Stomach (tissue), 9 donors: ENCODE data around the gene STRN3. TPM values are rescaled to one million over a fixed set of nuclear protein-coding genes. Genes with fewer than 3 reads are reported as not detected.
"Not testable (repeated sequence)": the region's sequence is repeated elsewhere in the genome, so short reads cannot be mapped to it uniquely, and the experiment has no call there.

Experiments used
- DNase-seq, 2 donors: peaks; one replicate each; pipeline versions ENCODE4 v3.0.0 to v3.0.0-alpha.2; 2013 to 2019
- H3K27ac ChIP-seq, 5 donors: fragments of 200-600 bp in 4 of 5; sonication (generic) in 4 of 5; one replicate each; pipeline ENCODE4 v1.5.1; 2013 to 2019; ENCODE audit warnings: mild to moderate bottlenecking in 1 of 5, moderate library complexity in 1 of 5
- H3K27me3 ChIP-seq, 3 donors: fragments of 200-600 bp; sonication (generic); one replicate each; pipeline ENCODE4 v1.5.1; 2017 to 2019; ENCODE audit warnings: mixed run types in 1 of 3
- H3K36me3 ChIP-seq, 4 donors: fragments of 200-600 bp; sonication (generic); 1 replicate in 3 of 4; 2 replicates in 1 of 4; pipeline ENCODE4 v1.5.1; 2016 to 2019
- H3K4me1 ChIP-seq, 4 donors: fragments of 200-600 bp; sonication (generic); one replicate each; pipeline ENCODE4 v1.5.1; 2016 to 2019
- H3K4me3 ChIP-seq, 4 donors: fragments of 200-600 bp; sonication (generic) in 3 of 4; one replicate each; pipeline ENCODE4 v1.5.1; 2016 to 2019; ENCODE audit warnings: mild to moderate bottlenecking in 1 of 4
- H3K9me3 ChIP-seq, 4 donors: fragments of 200-600 bp; sonication (generic); one replicate each; pipeline ENCODE4 v1.5.1; 2016 to 2019
- EP300 ChIP-seq: sonication (generic); formaldehyde crosslinking; IDR thresholded peaks from one replicate; pipeline ENCODE4 v1.6.1; 2017; ENCODE audit warnings: antibody characterized with exemption
- POLR2A ChIP-seq, 4 donors: fragments of 450-650 bp; IDR thresholded peaks; one replicate each; pipeline ENCODE4 v1.6.1; 2016; ENCODE audit warnings: antibody characterized with exemption in 4 of 4, control low read depth in 2 of 4, mild to moderate bottlenecking in 1 of 4, moderate library complexity in 1 of 4
- POLR2AphosphoS5 ChIP-seq, 3 donors: sonication (generic); formaldehyde crosslinking; IDR thresholded peaks; one replicate each; pipeline ENCODE4 v1.6.1; 2016; ENCODE audit warnings: antibody characterized with exemption in 3 of 3
- WGBS, 5 donors: extraction: QIAGEN DNeasy Blood & Tissue Kit in 3 of 5; methylation state at CpG; one replicate each; pipeline versions ENCODE4 v1.1.5 to v1.1.7; 2013 to 2018; 5-methylcytosine and 5-hydroxymethylcytosine counted together
- intact Hi-C: fragments of 100-400 bp; cut with DNase I; formaldehyde crosslinking; loops from one replicate; pipeline ENCODE4 v1.15.1; 2023; ENCODE audit warnings: low total_unique reads
- polyA plus RNA-seq, 3 donors: library from polyadenylated mRNA; stranded (reverse); fragments of 200-250 nt; gene quantifications; one replicate each; pipeline ENCODE4 v1.2.3, GENCODE V29; 2013
- total RNA-seq, 5 donors: library from RNA; depleted of rRNA; stranded (reverse); fragments of >200 nt; gene quantifications; one replicate each; pipeline versions ENCODE4 v1.1.0 to v1.2.3, GENCODE V29; 2014 to 2016
- TF ChIP-seq, protein P1 (sequence below), 7 experiments: fragments of 450-650 bp in 4 of 7; fragments of 200-600 bp in 3 of 7; sonication (generic) in 3 of 7; IDR thresholded peaks; one replicate each; pipeline ENCODE4 v1.5.1; 2016 to 2019; ENCODE audit warnings: antibody characterized with exemption in 7 of 7, control low read depth in 2 of 7, mild to moderate bottlenecking in 1 of 7
- donor health status: healthy with polysubstance abuse.
- donor health status: Bipolar disorder and iron deficiency.
- donor health status: healthy.

Gene STRN3
- total and polyA plus RNA-seq, 8 donors, result 8.1 to 91.8 (median 24.6) TPM

DNA sequence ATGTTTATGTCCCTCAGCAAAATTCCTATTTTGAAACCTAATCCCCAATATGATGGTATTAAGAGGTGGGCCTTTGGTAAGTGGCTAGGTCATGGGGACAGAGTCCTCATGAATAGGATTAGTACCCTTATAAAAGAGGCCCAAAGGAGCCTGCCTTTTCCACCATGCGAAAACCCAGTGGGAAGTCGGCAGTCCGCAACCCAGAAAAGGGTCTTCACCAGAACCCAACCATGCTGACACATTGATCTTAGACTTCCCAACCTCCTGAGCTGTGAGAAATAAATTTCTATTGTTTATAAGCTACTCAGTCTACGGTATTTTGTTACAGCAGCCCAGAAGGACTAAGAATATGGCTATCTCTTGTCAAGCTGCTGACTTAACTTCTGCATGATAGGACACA, 85.3 kb downstream of the STRN3 start:
- Histone ChIP-seq H3K27me3 (no peaks in the 10 kb centered on the region), H3K36me3 (peaks cover 14 to 40% (median 34%) of the 10 kb centered on the region in 4 donors), H3K9me3 (no peaks in the 10 kb centered on the region), H3K27ac (no peak overlapping the region), H3K4me1 (peaks cover 0 to 10% (median 0%) of the 10 kb centered on the region in 4 donors), H3K4me3 (no peak overlapping the region)
- TF ChIP-seq POLR2AphosphoS5 (IDR thresholded peaks at IDR 0.05) (no peak), EP300 (no peak), POLR2A (IDR thresholded peaks at IDR 0.05) (no peak)
- TF ChIP-seq, protein P1, sequence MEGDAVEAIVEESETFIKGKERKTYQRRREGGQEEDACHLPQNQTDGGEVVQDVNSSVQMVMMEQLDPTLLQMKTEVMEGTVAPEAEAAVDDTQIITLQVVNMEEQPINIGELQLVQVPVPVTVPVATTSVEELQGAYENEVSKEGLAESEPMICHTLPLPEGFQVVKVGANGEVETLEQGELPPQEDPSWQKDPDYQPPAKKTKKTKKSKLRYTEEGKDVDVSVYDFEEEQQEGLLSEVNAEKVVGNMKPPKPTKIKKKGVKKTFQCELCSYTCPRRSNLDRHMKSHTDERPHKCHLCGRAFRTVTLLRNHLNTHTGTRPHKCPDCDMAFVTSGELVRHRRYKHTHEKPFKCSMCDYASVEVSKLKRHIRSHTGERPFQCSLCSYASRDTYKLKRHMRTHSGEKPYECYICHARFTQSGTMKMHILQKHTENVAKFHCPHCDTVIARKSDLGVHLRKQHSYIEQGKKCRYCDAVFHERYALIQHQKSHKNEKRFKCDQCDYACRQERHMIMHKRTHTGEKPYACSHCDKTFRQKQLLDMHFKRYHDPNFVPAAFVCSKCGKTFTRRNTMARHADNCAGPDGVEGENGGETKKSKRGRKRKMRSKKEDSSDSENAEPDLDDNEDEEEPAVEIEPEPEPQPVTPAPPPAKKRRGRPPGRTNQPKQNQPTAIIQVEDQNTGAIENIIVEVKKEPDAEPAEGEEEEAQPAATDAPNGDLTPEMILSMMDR (IDR thresholded peaks at IDR 0.05), result no peak
- 95 to 98% (median 96%) methylated on average over 3 to 4 of the region's 4 CpGs for WGBS, 5 donors
- intact Hi-C loops, result no loop called here
- DNase-seq, result no peak

DNA sequence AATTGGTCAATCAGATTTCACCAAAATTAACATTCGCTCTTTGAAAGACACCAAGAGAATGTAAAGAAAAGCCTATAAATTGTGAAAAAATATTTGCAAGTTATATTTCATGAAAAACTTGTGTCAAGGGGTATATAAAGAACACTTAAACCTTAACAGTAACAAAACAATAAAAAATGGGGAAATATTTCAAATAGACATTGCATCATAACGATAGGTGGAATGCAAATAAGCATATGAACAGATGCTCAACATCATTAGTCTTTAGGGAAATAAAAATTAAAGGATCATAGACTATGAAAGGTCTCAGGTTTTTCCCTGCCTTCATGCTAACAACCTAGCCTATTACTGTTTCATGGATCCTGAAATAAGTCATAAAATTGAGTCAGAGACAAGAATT, 87.6 kb downstream of the STRN3 start:
- Histone ChIP-seq H3K4me3 (no peak overlapping the region), H3K27me3 (no peaks in the 10 kb centered on the region), H3K27ac (no peak overlapping the region), H3K36me3 (peaks cover 5 to 44% (median 36%) of the 10 kb centered on the region in 4 donors), H3K4me1 (peaks cover 0 to 10% (median 0%) of the 10 kb centered on the region in 4 donors), H3K9me3 (no peaks in the 10 kb centered on the region)
- no peak for TF ChIP-seq EP300
- TF ChIP-seq, protein P1 (IDR thresholded peaks at IDR 0.05), result no peak
- TF ChIP-seq POLR2A (IDR thresholded peaks at IDR 0.05), result no peak
- TF ChIP-seq POLR2AphosphoS5 (IDR thresholded peaks at IDR 0.05), result no peak
- DNase-seq, result no peak
- WGBS, 5 donors, result 87 to 96% (median 91%) methylated on average over 2 of the region's 2 CpGs
- intact Hi-C loops, result no loop called here

DNA sequence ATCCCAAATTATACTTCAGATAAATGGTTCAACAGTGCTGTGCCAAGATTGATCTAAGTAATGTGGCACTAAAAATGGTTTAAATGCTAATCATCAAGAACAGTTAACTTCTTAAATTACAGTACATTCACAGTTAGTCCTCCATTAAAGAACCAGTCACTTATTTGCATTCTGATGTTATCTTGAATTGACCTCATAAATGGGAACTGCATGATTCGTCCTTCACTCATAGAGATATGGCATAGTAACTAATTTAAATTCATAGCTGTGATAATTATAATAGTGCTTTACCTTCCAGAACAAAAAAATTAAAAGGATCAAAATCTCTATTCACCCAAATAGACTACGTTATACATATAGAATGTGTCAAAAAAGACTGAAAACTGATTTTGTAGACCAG, 90.7 kb downstream of the STRN3 start:
- no peak for DNase-seq
- Histone ChIP-seq H3K9me3 (no peaks in the 10 kb centered on the region), H3K4me3 (no peak overlapping the region), H3K27me3 (no peaks in the 10 kb centered on the region), H3K36me3 (peaks cover 0 to 58% (median 46%) of the 10 kb centered on the region in 4 donors), H3K27ac (no peak overlapping the region), H3K4me1 (peaks cover 0 to 22% (median 1%) of the 10 kb centered on the region in 4 donors)
- TF ChIP-seq POLR2AphosphoS5 (IDR thresholded peaks at IDR 0.05) (no peak), EP300 (no peak), POLR2A (IDR thresholded peaks at IDR 0.05) (no peak)
- TF ChIP-seq, protein P1 (IDR thresholded peaks at IDR 0.05), result no peak
- intact Hi-C loops, result no loop called here
- 61 to 86% (median 78%) methylated on average over 2 of the region's 2 CpGs for WGBS, 5 donors

DNA sequence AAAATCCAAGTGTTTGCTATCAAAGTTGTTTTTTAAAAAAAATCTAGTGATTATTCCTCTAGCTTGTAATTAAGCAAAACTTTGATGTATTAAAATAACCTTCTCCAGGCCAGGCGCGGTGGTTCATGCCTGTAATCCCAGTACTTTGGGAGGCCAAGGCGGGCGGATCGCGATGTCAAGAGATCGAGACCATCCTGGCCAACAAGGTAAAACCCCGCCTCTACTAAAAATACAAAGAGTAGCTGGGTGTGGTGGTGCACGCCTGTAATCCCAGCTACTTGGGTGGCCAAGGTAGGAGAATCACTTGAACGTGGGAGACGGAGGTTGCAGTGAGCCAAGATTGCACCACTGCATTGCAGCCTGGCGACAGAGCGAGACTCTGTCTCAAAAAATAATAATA, 92.2 kb downstream of the STRN3 start:
- intact Hi-C loops, H3K4me3 ChIP-seq, H3K27ac ChIP-seq, H3K27me3 ChIP-seq, H3K9me3 ChIP-seq, DNase-seq: not testable (repeated sequence)
- WGBS, 5 donors, result 95 to 98% (median 98%) methylated on average over 13 of the region's 13 CpGs
- peaks cover 0 to 53% (median 46%) of the 10 kb centered on the region in 4 donors for H3K36me3 ChIP-seq
- H3K4me1 ChIP-seq, result peaks cover 0 to 21% (median 6%) of the 10 kb centered on the region in 4 donors

DNA sequence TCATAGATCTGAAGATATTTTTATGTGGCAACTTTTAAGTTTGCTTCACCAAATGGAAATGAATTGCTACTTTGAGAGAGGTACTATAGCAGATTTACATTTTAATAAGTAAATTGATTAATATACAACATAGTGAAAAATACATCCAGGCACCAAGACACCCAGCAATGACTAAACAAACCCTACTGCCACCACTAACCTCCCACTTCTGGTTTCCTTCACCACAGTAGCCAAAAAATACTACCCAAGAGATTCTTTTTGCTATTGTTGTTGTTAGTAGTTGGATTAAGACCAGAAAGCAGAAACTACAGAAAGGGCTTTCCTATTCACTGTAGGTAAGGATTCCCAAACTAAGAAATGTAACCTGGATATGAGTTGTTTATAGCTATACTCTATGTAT, 97.7 kb downstream of the STRN3 start:
- intact Hi-C loops, result no loop called here

More for the DNA sequence above, 97.7 kb downstream of the STRN3 start:
- Histone ChIP-seq H3K9me3 (no peaks in the 10 kb centered on the region), H3K4me3 (no peak overlapping the region), H3K4me1 (peaks cover 0 to 18% (median 6%) of the 10 kb centered on the region in 4 donors), H3K36me3 (peaks cover 0 to 30% (median 24%) of the 10 kb centered on the region in 4 donors), H3K27me3 (no peaks in the 10 kb centered on the region), H3K27ac (no peak overlapping the region)
- no peak for TF ChIP-seq EP300
- no peak for DNase-seq
